DMS 273 treated with DMSO at 0.1 percent for 48 hours (cell line): ENCODE data around the gene DPYD.

ENCODE experiments used
- DNase-seq: peaks from one replicate; lab custom pipeline; 2025; lab: John Stamatoyannopoulos, UW

Gene DPYD

DNA sequence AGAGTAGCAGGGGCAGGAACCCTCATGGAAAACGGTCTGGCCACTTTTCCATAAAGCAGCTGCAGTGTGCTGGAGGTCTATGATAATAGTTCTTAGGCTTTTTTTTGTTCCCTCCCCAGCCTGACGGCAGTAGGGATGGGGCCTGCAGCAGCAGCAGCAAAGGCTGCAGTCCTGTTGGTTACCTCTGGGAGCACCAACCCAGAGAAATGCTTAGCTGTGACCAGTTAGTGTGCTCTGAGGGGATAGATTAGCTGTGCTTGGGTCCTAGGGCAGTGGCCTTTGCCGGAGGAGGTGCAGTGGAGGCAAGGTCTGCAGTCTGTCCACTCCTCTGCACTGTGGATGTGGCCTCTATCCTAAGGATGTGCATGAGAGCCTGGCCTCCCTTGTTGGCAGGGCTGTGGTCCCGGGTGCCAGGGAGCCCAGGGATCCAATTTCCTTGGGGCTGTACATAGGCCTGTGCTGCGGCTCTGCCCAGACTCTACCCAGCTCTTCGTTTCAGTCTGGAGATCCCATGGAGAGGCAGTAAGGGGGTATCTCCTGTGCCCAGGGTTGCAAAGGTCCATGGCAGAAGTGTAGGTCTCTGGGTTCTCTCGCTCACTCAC, 876.6 kb downstream of the DPYD start:
- no peak for DNase-seq

DNA sequence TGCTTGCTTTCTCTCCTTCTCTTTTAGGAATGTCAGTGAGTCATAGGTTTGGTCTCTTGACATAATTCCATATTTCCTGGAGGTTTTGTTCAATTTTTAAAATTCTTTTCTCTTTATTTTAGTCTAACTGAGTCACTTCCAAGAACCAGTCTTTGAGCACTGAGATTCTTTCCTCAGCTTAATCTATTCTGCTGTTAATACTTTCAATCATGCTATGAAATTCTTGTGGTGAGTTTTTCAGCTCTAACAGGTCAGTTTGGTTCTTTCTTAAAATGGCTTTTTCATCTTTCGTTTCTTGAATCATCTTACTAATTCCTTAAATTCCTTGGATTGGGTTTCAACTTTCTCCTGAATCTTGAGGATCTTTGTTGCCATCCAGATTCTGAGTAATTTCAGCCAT, 878.3 kb downstream of the DPYD start:
- no peak for DNase-seq

GRCh38 chr1:97041026-97041425, 879.8 kb downstream of the DPYD start:
- DNase-seq, result no peak

DNA sequence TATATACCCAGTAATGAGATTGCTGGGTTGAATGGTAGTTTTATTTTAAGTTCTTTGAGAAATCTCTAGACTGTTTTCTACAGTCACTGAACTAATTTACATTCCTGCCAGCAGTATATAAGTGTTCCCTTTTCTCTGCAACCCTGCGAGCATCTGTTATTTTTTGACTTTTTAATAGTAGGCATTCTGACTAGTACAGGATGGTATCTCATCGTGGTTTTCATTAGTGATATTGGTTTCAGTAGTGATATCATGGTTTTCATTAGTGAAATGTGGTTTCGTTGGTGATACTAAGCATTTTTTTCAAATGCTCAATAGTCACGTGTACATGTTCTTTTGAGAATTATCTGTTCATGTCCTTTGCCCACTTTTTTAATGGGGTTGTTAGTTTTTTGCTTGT, 882.4 kb downstream of the DPYD start:
- no peak for DNase-seq

DNA sequence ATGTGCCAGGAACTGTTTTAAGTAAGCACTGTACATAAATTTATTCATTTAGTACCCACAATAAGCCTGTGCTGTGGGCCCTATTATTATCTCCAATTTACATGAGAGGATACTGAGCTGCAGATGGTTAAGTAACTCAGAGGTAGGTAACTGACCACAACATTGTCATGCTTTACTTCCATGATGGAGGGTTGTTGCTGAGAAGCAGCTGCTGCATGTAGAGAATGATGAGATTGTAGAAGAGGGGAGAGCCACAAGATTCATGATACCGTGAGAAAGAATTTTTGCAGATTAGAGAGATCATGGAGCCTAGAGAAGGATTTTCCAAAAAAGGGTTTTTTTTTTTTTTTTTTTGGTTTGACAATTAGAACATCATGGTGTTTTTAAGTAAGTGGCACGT, 886.2 kb downstream of the DPYD start:
- no peak for DNase-seq

DNA sequence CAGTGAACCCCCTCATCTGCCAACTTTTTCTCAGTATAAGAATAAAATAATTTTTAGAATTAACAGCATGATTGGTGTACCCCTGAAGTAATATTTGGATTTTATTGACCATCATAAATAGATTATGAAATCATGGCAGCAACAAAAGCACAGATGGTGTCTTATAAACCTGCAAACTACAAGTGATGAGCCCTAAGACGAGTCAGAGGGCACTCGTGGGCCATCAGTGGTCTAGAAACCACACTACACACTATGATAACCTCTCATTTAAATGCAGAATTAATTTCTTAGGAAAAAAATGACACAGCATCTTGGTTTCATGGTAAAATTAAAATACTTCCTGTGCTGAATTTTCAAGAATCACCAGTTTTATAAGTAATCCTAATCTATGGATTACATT, 886.9 kb downstream of the DPYD start:
- DNase-seq, result no peak
